Neural progenitor cell (in vitro differentiated cells): ENCODE results near the gene CFAP74.

Experiments used
- CTCF ChIP-seq: fragments of 200-600 bp; sonication (generic); IDR thresholded peaks from 2 replicates; pipeline ENCODE4 v1.5.1; 2017; ENCODE audit warnings: antibody characterized with exemption, mild to moderate bottlenecking
- EZH2 ChIP-seq: fragments of 200-600 bp; sonication (generic); IDR thresholded peaks from 2 replicates; pipeline ENCODE4 v1.6.1; 2017; ENCODE audit warnings: antibody characterized with exemption, mild to moderate bottlenecking, moderate library complexity

- TF ChIP-seq CTCF = no peak
- TF ChIP-seq EZH2 = no peak
Observed at GRCh38 chr1:2016123-2016522, 12.5 kb upstream of the CFAP74 start.
